Gastroesophageal sphincter (tissue), 4 donors: ENCODE measurements around the gene GMEB2. TPM values are rescaled to one million over a fixed set of nuclear protein-coding genes. Genes with fewer than 3 reads are reported as not detected.
"Not testable (repeated sequence)": the region's sequence is repeated elsewhere in the genome, so short reads cannot be mapped to it uniquely, and the experiment has no call there.

Source experiments
- ATAC-seq: fragments of 150-250 bp; one replicate; pipeline ENCODE4 v1.9.1; 2016; ENCODE audit warnings: mild to moderate bottlenecking, moderate library complexity
- H3K27ac ChIP-seq, 4 donors: fragments of 200-600 bp; sonication (generic) in 3 of 4; 1 replicate in 3 of 4; 2 replicates in 1 of 4; pipeline ENCODE4 v1.5.1; 2016 to 2019
- H3K27me3 ChIP-seq: fragments of 200-600 bp; sonication (generic); one replicate; pipeline ENCODE4 v1.5.1; 2019
- H3K36me3 ChIP-seq, 2 donors: fragments of 200-600 bp; sonication (generic); one replicate each; pipeline ENCODE4 v1.5.1; 2019; ENCODE audit warnings: control low read depth in 1 of 2
- H3K4me1 ChIP-seq, 3 donors: fragments of 200-600 bp; sonication (generic); 1 replicate in 2 of 3; 2 replicates in 1 of 3; pipeline ENCODE4 v1.5.1; 2016 to 2019; ENCODE audit warnings: control low read depth in 2 of 3
- H3K4me3 ChIP-seq, 2 donors: fragments of 200-600 bp; sonication (generic); one replicate each; pipeline ENCODE4 v1.5.1; 2019; ENCODE audit warnings: mild to moderate bottlenecking in 1 of 2, moderate library complexity in 1 of 2
- H3K9me3 ChIP-seq, 3 donors: fragments of 200-600 bp; sonication (generic); one replicate each; pipeline ENCODE4 v1.5.1; 2017 to 2019; ENCODE audit warnings: control low read depth in 2 of 3
- CTCF ChIP-seq, 4 experiments: fragments of 200-600 bp in 2 of 4; fragments of 450-650 bp in 2 of 4; sonication (generic) in 1 of 4; IDR thresholded peaks; one replicate each; pipeline ENCODE4 v1.5.1; 2017 to 2019; ENCODE audit warnings: antibody characterized with exemption in 4 of 4, mild to moderate bottlenecking in 2 of 4, moderate library complexity in 2 of 4
- EP300 ChIP-seq: sonication (generic); formaldehyde crosslinking; IDR thresholded peaks from one replicate; pipeline ENCODE4 v1.6.1; 2017; ENCODE audit warnings: antibody characterized with exemption, mild to moderate bottlenecking
- POLR2A ChIP-seq, 2 donors: fragments of 450-650 bp; IDR thresholded peaks; one replicate each; pipeline ENCODE4 v1.6.1; 2017; ENCODE audit warnings: antibody characterized with exemption in 2 of 2, mild to moderate bottlenecking in 2 of 2, moderate library complexity in 1 of 2
- POLR2AphosphoS5 ChIP-seq: sonication (generic); formaldehyde crosslinking; IDR thresholded peaks from one replicate; pipeline ENCODE4 v1.6.1; 2017; ENCODE audit warnings: antibody characterized with exemption
- WGBS, 2 donors: methylation state at CpG; one replicate each; pipeline ENCODE4 v1.1.5; 2018; ENCODE audit warnings: low coverage in 1 of 2; 5-methylcytosine and 5-hydroxymethylcytosine counted together
- total RNA-seq, 4 donors: library from RNA; depleted of rRNA; stranded (reverse); fragments of >200 nt; gene quantifications; one replicate each; pipeline ENCODE4 v1.1.0, GENCODE V29; 2016

GMEB2 gene
- total RNA-seq, 4 donors from 2014 or later: 9.8 to 16.1 (median 12.1) TPM

- TF ChIP-seq POLR2A (IDR thresholded peaks at IDR 0.05) (no peak), EP300 (no peak), POLR2AphosphoS5 (no peak), CTCF (IDR thresholded peaks at IDR 0.05) (no peak)
- 20 to 47% methylated on average over 1 to 4 of the region's 15 CpGs for WGBS, 2 donors
- H3K27ac ChIP-seq: peak overlapping the region in 3 of 4 donors; percentile 55 to 68 (median 60)
- H3K27me3 ChIP-seq: no peaks in the 10 kb centered on the region
- H3K9me3 ChIP-seq: no peaks in the 10 kb centered on the region
- peaks cover 0 to 15% (median 3%) of the 10 kb centered on the region in 3 donors for H3K4me1 ChIP-seq
- ATAC-seq: no peak
- no peaks in the 10 kb centered on the region for H3K36me3 ChIP-seq
- peak overlapping the region in 1 of 2 donors; percentile 59 for H3K4me3 ChIP-seq
These were observed 12.4 kb upstream of the GMEB2 start for GRCh38 chr20:63639093-63639975.

DNA sequence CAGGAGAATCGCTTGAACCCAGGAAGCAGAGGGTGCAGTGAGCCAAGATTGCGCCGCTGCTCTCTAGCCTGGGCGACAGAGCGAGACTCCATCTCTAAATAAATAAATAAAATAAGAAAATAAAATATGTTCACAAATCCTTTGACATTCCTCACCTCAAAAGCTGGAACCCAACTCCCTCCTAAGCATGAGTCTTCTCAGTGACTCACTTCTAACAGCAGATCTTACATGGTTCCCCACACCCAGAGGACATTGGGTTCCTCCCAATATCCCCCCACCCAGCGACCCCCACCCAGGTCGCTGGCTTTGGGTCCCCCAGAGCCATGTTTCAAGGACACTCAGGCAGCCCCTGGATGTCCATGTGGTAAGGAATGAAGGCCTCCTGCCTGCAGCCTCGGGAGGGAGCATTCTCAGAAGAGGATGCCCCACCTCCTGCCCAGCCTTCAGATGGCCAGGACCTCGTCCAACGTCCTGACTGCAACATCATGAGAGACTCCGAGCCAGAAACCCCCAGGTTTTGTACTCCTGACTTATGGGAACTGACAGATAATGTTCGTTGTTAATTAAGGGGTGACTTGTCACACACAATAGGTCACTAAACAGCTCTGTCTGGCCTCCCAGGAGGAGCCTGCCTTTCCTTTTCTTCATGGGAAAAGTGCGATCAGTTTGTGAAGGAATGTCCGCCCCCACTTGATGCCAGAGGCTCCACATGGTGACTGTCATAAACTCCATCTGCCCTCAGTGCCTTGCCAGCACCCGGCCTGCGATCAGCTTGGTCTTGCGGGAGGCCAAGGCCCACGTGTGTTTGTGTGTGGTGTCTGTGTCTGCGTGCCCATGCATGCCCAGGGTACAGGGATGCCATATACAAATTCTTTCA lies 10.1 kb upstream of the GMEB2 start:
- no peak overlapping the region for H3K4me3 ChIP-seq
- ATAC-seq: no peak
- TF ChIP-seq POLR2A (IDR thresholded peaks at IDR 0.05) (no peak), EP300 (no peak), POLR2AphosphoS5 (no peak), CTCF (IDR thresholded peaks at IDR 0.05) (no peak)
- H3K4me1 ChIP-seq: peaks cover 0 to 5% (median 3%) of the 10 kb centered on the region in 3 donors
- no peaks in the 10 kb centered on the region for H3K9me3 ChIP-seq
- no peak overlapping the region for H3K27ac ChIP-seq
- WGBS, 2 donors: 70 to 80% methylated on average over 7 to 8 of the region's 19 CpGs
- no peaks in the 10 kb centered on the region for H3K27me3 ChIP-seq
- no peaks in the 10 kb centered on the region for H3K36me3 ChIP-seq

GRCh38 chr20:63635431-63636141 lies 8.7 kb upstream of the GMEB2 start:
- H3K27me3 ChIP-seq: no peaks in the 10 kb centered on the region
- no peak for ATAC-seq
- H3K4me3 ChIP-seq: no peak overlapping the region
- H3K27ac ChIP-seq: no peak overlapping the region
- no peaks in the 10 kb centered on the region for H3K9me3 ChIP-seq
- H3K4me1 ChIP-seq: no peaks in the 10 kb centered on the region
- WGBS, 2 donors: 67 to 75% methylated on average over 3 to 11 of the region's 15 CpGs
- TF ChIP-seq CTCF (IDR thresholded peaks at IDR 0.05) (no peak), EP300 (no peak), POLR2AphosphoS5 (no peak), POLR2A (IDR thresholded peaks at IDR 0.05) (no peak)
- H3K36me3 ChIP-seq: no peaks in the 10 kb centered on the region

DNA sequence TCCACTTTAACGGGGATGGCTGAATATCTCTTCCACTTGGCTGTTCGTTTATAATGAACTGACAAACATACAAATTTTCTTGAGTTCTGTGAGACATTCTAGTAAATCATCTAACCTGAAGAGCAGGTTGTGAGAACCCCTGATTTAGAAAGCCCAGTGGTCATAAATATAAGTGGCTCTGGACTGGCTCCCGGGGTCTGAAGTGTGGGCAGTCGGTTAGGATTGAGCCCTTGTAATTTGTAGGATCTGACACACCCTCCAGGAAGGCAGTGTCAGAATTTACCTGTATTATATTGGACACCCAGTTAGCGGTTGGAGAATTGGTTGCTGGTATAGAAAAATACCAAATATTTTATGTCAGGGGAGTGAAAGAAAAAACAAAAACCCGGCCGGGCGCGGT lies 6.8 kb upstream of the GMEB2 start:
- Histone ChIP-seq H3K27me3 (no peaks in the 10 kb centered on the region), H3K4me3 (no peak overlapping the region), H3K9me3 (no peaks in the 10 kb centered on the region), H3K4me1 (peaks cover 0 to 8% (median 1%) of the 10 kb centered on the region in 3 donors), H3K36me3 (no peaks in the 10 kb centered on the region), H3K27ac (no peak overlapping the region)
- 48 to 79% methylated on average over 2 to 9 of the region's 9 CpGs for WGBS, 2 donors
- no peak for TF ChIP-seq EP300
- no peak for TF ChIP-seq POLR2AphosphoS5
- no peak for TF ChIP-seq POLR2A (IDR thresholded peaks at IDR 0.05)
- TF ChIP-seq CTCF (IDR thresholded peaks at IDR 0.05): no peak
- no peak for ATAC-seq

- H3K9me3 ChIP-seq, H3K27ac ChIP-seq, ATAC-seq, H3K4me3 ChIP-seq, H3K36me3 ChIP-seq, H3K27me3 ChIP-seq: not testable (repeated sequence)
- H3K4me1 ChIP-seq: peaks cover 0 to 23% (median 12%) of the 10 kb centered on the region in 3 donors
- 44 to 60% methylated on average over 5 to 8 of the region's 10 CpGs for WGBS, 2 donors
These were observed 4.5 kb upstream of the GMEB2 start for GRCh38 chr20:63631426-63631825.

DNA sequence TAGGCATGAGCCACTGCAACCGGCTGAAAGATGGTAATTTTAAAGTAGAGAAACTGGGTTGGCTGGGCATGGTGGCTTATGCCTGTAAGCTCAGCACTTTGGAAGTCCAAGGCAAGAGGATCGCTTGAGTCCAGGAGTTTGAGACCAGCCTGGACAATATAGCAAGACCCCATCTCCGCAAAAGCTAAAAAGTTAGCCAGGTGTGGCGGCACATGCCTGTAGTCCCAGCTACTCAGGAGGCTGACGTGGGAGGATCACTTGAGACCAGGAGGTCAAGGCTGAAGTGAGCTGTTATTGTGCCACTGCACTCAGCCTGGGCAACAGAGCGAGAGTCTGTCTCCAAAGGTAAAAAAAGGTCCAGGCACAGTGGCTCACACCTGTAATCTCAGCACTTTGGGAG lies 4.1 kb upstream of the GMEB2 start:
- not testable (repeated sequence) for H3K27ac ChIP-seq
- 67 to 100% methylated on average over 1 to 3 of the region's 6 CpGs for WGBS, 2 donors

More for the DNA sequence above, 4.1 kb upstream of the GMEB2 start:
- H3K4me1 ChIP-seq: peaks cover 0 to 25% (median 13%) of the 10 kb centered on the region in 3 donors
- H3K9me3 ChIP-seq, H3K27me3 ChIP-seq, ATAC-seq, H3K36me3 ChIP-seq, H3K4me3 ChIP-seq: not testable (repeated sequence)
